ENCODE results near the gene PKNOX2. TPM values are rescaled to one million over a fixed set of nuclear protein-coding genes. Genes with fewer than 3 reads are reported as not detected.

Gene PKNOX2
- total RNA-seq, 4 donors from 2014 or later, result 0.27 to 4.8 (median 0.75) TPM; not detected in 1

- Histone ChIP-seq H3K27me3 (no peaks in the 10 kb centered on the region), H3K9me3 (no peaks in the 10 kb centered on the region), H3K36me3 (no peaks in the 10 kb centered on the region), H3K4me3 (no peak overlapping the region), H3K27ac (no peak overlapping the region), H3K4me1 (no peaks in the 10 kb centered on the region)
- intact Hi-C loops (cut with DNase I; ENCODE audit: low total_unique reads) (no loop called here), in situ Hi-C loops (cut with MboI; ENCODE audit: low pct_ligation_motif_present in 1 of 4, low pct_unique_long_range_greater_than_20kb in 1 of 4, low sequenced_read_pairs in 3 of 4) (no loop called here)
- DNase-seq, result no peak
- 60 to 71% methylated on average over 2 to 15 of the region's 15 CpGs for WGBS, 2 donors (ENCODE audit: low coverage in 1 of 2)
- TF ChIP-seq POLR2A (IDR thresholded peaks at IDR 0.05), result no peak
- TF ChIP-seq EP300 (IDR thresholded peaks at IDR 0.05; ENCODE audit: low read depth), result no peak
- TF ChIP-seq, protein P1, sequence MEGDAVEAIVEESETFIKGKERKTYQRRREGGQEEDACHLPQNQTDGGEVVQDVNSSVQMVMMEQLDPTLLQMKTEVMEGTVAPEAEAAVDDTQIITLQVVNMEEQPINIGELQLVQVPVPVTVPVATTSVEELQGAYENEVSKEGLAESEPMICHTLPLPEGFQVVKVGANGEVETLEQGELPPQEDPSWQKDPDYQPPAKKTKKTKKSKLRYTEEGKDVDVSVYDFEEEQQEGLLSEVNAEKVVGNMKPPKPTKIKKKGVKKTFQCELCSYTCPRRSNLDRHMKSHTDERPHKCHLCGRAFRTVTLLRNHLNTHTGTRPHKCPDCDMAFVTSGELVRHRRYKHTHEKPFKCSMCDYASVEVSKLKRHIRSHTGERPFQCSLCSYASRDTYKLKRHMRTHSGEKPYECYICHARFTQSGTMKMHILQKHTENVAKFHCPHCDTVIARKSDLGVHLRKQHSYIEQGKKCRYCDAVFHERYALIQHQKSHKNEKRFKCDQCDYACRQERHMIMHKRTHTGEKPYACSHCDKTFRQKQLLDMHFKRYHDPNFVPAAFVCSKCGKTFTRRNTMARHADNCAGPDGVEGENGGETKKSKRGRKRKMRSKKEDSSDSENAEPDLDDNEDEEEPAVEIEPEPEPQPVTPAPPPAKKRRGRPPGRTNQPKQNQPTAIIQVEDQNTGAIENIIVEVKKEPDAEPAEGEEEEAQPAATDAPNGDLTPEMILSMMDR (IDR thresholded peaks at IDR 0.05), result no peak
- TF ChIP-seq POLR2AphosphoS5 (IDR thresholded peaks at IDR 0.05), result no peak
These were observed 60.0 kb downstream of the PKNOX2 start for GRCh38 chr11:125224391-125225021.

GRCh38 chr11:125225401-125225800 lies 60.9 kb downstream of the PKNOX2 start:
- intact Hi-C loops (cut with DNase I; ENCODE audit: low total_unique reads), result no loop called here
- DNase-seq, result no peak
- WGBS, 2 donors (ENCODE audit: low coverage in 1 of 2), result 79% methylated on average over 2 of the region's 2 CpGs; no CpG with 5 or more reads in 1 of the 2 donors
- H3K9me3 ChIP-seq, result no peaks in the 10 kb centered on the region
- in situ Hi-C loops (cut with MboI; ENCODE audit: low pct_ligation_motif_present in 1 of 4, low pct_unique_long_range_greater_than_20kb in 1 of 4, low sequenced_read_pairs in 3 of 4), result no loop called here
- H3K27me3 ChIP-seq, result no peaks in the 10 kb centered on the region
- no peak overlapping the region for H3K27ac ChIP-seq
- H3K36me3 ChIP-seq, result no peaks in the 10 kb centered on the region
- no peak overlapping the region for H3K4me3 ChIP-seq
- no peaks in the 10 kb centered on the region for H3K4me1 ChIP-seq
- TF ChIP-seq, protein P1 (IDR thresholded peaks at IDR 0.05), result no peak
- TF ChIP-seq POLR2AphosphoS5 (IDR thresholded peaks at IDR 0.05) (no peak), EP300 (IDR thresholded peaks at IDR 0.05; ENCODE audit: low read depth) (no peak), POLR2A (IDR thresholded peaks at IDR 0.05) (no peak)

DNA sequence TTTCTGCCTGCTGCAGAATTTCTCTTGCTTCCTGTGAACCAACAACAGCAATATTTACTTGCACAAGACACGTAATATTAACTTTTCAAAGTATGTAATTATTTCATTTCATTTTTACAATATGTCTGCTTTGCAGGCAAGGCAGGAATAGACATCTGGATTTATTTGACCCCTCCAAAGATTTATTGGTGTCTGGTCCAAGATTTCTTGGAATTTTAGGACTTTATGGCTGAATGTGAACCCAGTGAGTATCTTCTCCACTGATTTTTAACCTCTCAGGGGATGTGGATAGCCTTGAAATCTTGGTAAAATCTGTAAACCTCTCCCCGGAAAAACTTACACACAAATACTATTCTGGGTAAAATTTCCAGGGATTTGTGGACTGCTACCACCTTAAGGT lies 61.5 kb downstream of the PKNOX2 start:
- DNase-seq, result no peak
- in situ Hi-C loops (cut with MboI; ENCODE audit: low pct_ligation_motif_present in 1 of 4, low pct_unique_long_range_greater_than_20kb in 1 of 4, low sequenced_read_pairs in 3 of 4), result no loop called here
- Histone ChIP-seq H3K27me3 (no peaks in the 10 kb centered on the region), H3K4me3 (no peak overlapping the region), H3K36me3 (no peaks in the 10 kb centered on the region), H3K27ac (no peak overlapping the region), H3K4me1 (no peaks in the 10 kb centered on the region), H3K9me3 (no peaks in the 10 kb centered on the region)
- WGBS, 2 donors (ENCODE audit: low coverage in 1 of 2), result 54 to 60% methylated on average over 1 to 2 of the region's 2 CpGs
- TF ChIP-seq, protein P1 (IDR thresholded peaks at IDR 0.05), result no peak
- TF ChIP-seq POLR2AphosphoS5 (IDR thresholded peaks at IDR 0.05), result no peak
- TF ChIP-seq POLR2A (IDR thresholded peaks at IDR 0.05), result no peak
- no peak for TF ChIP-seq EP300 (IDR thresholded peaks at IDR 0.05; ENCODE audit: low read depth)
- intact Hi-C loops (cut with DNase I; ENCODE audit: low total_unique reads), result no loop called here

DNA sequence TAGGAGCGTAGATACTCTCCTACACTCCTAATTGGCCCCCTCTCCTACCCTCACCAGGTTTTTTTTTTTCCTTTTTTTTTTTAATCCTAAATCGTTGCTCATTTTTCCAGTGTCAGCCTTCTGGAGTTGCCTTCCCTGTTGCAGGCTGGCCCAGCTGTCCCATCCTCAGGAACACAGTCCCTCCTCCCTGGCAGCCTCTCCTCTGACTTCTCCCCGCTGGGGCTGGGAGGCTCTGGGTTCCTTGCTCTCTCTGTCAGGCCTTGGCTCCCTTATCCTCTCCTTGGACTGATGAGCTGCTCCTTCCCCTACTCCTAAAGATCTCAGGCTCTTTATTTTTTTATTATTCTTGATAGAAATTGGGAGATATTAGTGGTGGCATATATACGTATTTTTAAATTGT lies 62.2 kb downstream of the PKNOX2 start:
- no peaks in the 10 kb centered on the region for H3K36me3 ChIP-seq
- H3K4me3 ChIP-seq, result no peak overlapping the region
- no peaks in the 10 kb centered on the region for H3K9me3 ChIP-seq
- TF ChIP-seq POLR2A (IDR thresholded peaks at IDR 0.05), result no peak
- TF ChIP-seq, protein P1 (IDR thresholded peaks at IDR 0.05), result no peak
- TF ChIP-seq EP300 (IDR thresholded peaks at IDR 0.05; ENCODE audit: low read depth), result no peak
- no peak for TF ChIP-seq POLR2AphosphoS5 (IDR thresholded peaks at IDR 0.05)
- in situ Hi-C loops (cut with MboI; ENCODE audit: low pct_ligation_motif_present in 1 of 4, low pct_unique_long_range_greater_than_20kb in 1 of 4, low sequenced_read_pairs in 3 of 4) (no loop called here), intact Hi-C loops (cut with DNase I; ENCODE audit: low total_unique reads) (no loop called here)
- H3K27me3 ChIP-seq, result no peaks in the 10 kb centered on the region
- no peaks in the 10 kb centered on the region for H3K4me1 ChIP-seq
- DNase-seq, result no peak
- WGBS, 2 donors (ENCODE audit: low coverage in 1 of 2), result 70 to 71% methylated on average over 3 to 4 of the region's 4 CpGs
- H3K27ac ChIP-seq, result no peak overlapping the region

Data from transverse colon (tissue), 4 donors.